Endothelial cell of umbilical vein (primary cell): Measurements from ENCODE around the gene RBMS2. TPM values are rescaled to one million over a fixed set of nuclear protein-coding genes. Genes with fewer than 3 reads are reported as not detected.
A peak's percentile ranks its signal among the peaks of the same experiment; 100 is the strongest.

ENCODE experiments used
- BruUV-seq: library from RNA; stranded (reverse); fragments of 400-500 nt; replicated peaks from 2 replicates; lab custom pipeline; 2021; lab: Mats Ljungman, UMichigan
- CTCF ChIA-PET: fragments of 300-600, 350-600 bp; sonication (Branson Sonifier 250); formaldehyde crosslinking; loops from one replicate; lab custom pipeline; 2021; ENCODE audit warnings: antibody characterized with exemption, inconsistent platforms; lab: Charles Lee
- POLR2A ChIA-PET: fragments of 300-600, 350-600 bp; sonication (Branson Sonifier 250); formaldehyde crosslinking; loops from one replicate; lab custom pipeline; 2021; ENCODE audit warnings: antibody characterized with exemption, inconsistent platforms; lab: Charles Lee
- DNase-seq: peaks from one replicate; pipeline ENCODE4 v3.0.0-alpha.2; 2011; ENCODE audit warnings: low read depth, low spot score
- FAIRE-seq: peaks from 2 replicates; lab custom pipeline; 2011; peaks lifted over from hg19 to GRCh38; lab: Jason Lieb, UNC
- H2AFZ ChIP-seq: 2 replicates; pipeline ENCODE4 v1.6.0; 2012; ENCODE audit warnings: low read depth, low read length, control low read depth, inconsistent platforms
- H3K27ac ChIP-seq: 2 replicates; pipeline ENCODE4 v1.5.1; 2011; ENCODE audit warnings: low read depth, mild to moderate bottlenecking, control low read depth, low read length, moderate library complexity; ENCODE audit not compliant: insufficient read depth
- H3K27me3 ChIP-seq, 2 experiments: 2 replicates each; pipeline versions ENCODE4 v1.6.0 to v1.6.1; 2011; ENCODE audit warnings: low read length in 2 of 2, mixed read lengths in 1 of 2; ENCODE audit not compliant: control insufficient read depth in 2 of 2, insufficient read depth in 2 of 2
- H3K36me3 ChIP-seq, 2 experiments: 2 replicates in 1 of 2; 3 replicates in 1 of 2; pipeline ENCODE4 v1.5.1; 2011; ENCODE audit warnings: low read length in 2 of 2, mild to moderate bottlenecking in 1 of 2, moderate library complexity in 1 of 2; ENCODE audit not compliant: control insufficient read depth in 2 of 2, insufficient read depth in 2 of 2; ENCODE audit errors: extremely low read depth in 1 of 2
- H3K4me1 ChIP-seq: 3 replicates; pipeline ENCODE4 v1.5.1; 2011; ENCODE audit warnings: mild to moderate bottlenecking, low read length; ENCODE audit not compliant: control insufficient read depth, insufficient read depth; ENCODE audit errors: extremely low read depth
- H3K4me2 ChIP-seq: 2 replicates; pipeline ENCODE4 v1.6.1; 2011; ENCODE audit warnings: low read length, control low read depth, mixed read lengths; ENCODE audit not compliant: insufficient read depth
- H3K4me3 ChIP-seq, 3 experiments: fragments of 200-600 bp in 1 of 3; sonication (generic), shearing (Covaris generic) in 1 of 3; replicated peaks in 1 of 3; 2 replicates each; pipeline ENCODE4 v1.5.1; 2011 to 2016; ENCODE audit warnings: control low read depth in 3 of 3, low read length in 3 of 3, mild to moderate bottlenecking in 2 of 3, inconsistent platforms in 1 of 3, low read depth in 1 of 3, moderate library complexity in 1 of 3; ENCODE audit not compliant: insufficient read depth in 1 of 3
- H3K79me2 ChIP-seq: 2 replicates; pipeline ENCODE4 v1.6.0; 2012; ENCODE audit warnings: low read length, inconsistent platforms; ENCODE audit not compliant: control insufficient read depth, insufficient read depth
- H3K9ac ChIP-seq: replicated peaks from 2 replicates; pipeline ENCODE3; 2011; ENCODE audit warnings: low read length, control low read depth; ENCODE audit not compliant: insufficient read depth; ENCODE audit errors: extremely low read depth
- H3K9me1 ChIP-seq: replicated peaks from 3 replicates; pipeline ENCODE4 v1.6.0; 2011; ENCODE audit warnings: mild to moderate bottlenecking, low read length; ENCODE audit not compliant: control insufficient read depth, insufficient read depth; ENCODE audit errors: extremely low read depth
- H3K9me3 ChIP-seq: replicated peaks from 2 replicates; pipeline ENCODE4 v1.5.1; 2012; ENCODE audit warnings: low read length, inconsistent platforms; ENCODE audit not compliant: control insufficient read depth, insufficient read depth
- H4K20me1 ChIP-seq: replicated peaks from 2 replicates; pipeline ENCODE3; 2011; ENCODE audit warnings: mild to moderate bottlenecking, low read length; ENCODE audit not compliant: control insufficient read depth, insufficient read depth; ENCODE audit errors: extremely low read depth
- EZH2 ChIP-seq: IDR thresholded peaks from 2 replicates; pipeline ENCODE4 v1.6.1; 2012; ENCODE audit warnings: borderline replicate concordance, low read depth, mild to moderate bottlenecking, moderate library complexity, low read length, inconsistent platforms; ENCODE audit not compliant: severe bottlenecking
- FOS ChIP-seq: IDR thresholded peaks from 2 replicates; pipeline ENCODE4 v1.6.1; 2011; ENCODE audit warnings: mild to moderate bottlenecking, low read length, moderate library complexity, borderline replicate concordance; ENCODE audit not compliant: insufficient read depth
- GATA2 ChIP-seq: IDR thresholded peaks from 2 replicates; pipeline ENCODE4 v1.7.0; 2011; ENCODE audit warnings: low read depth, mild to moderate bottlenecking, moderate library complexity, mixed read lengths, low read length; ENCODE audit not compliant: insufficient read length, insufficient read depth
- JUN ChIP-seq: IDR thresholded peaks from 2 replicates; pipeline ENCODE4 v1.6.1; 2011; ENCODE audit warnings: borderline replicate concordance, low read depth; ENCODE audit not compliant: insufficient read length, insufficient read depth
- MAX ChIP-seq: IDR thresholded peaks from 2 replicates; pipeline ENCODE4 v1.6.1; 2011; ENCODE audit not compliant: insufficient read depth, insufficient read length
- MYC ChIP-seq: IDR thresholded peaks from one replicate; pipeline ENCODE4 v1.6.1; 2011; ENCODE audit warnings: mild to moderate bottlenecking, low read depth, low read length
- POLR2A ChIP-seq: IDR thresholded peaks from 2 replicates; pipeline ENCODE4 v1.6.1; 2012; ENCODE audit warnings: low read depth, mild to moderate bottlenecking, control low read depth, low read length
- POLR2AphosphoS5 ChIP-seq: IDR thresholded peaks from 2 replicates; pipeline ENCODE4 v1.6.1; 2012; ENCODE audit warnings: low read depth, mild to moderate bottlenecking, control low read depth, low read length, moderate library complexity; ENCODE audit not compliant: insufficient read depth
- dilution Hi-C: fragments of 300-500 bp; cut with MboI; formaldehyde crosslinking; loops from one replicate; pipeline ENCODE4 v1.15.0; 2019; ENCODE audit warnings: low sequenced_read_pairs; ENCODE audit not compliant: extremely low pct_ligation_motif_present
- intact Hi-C: fragments of 100-400 bp; cut with micrococcal nuclease; formaldehyde crosslinking; loops from one replicate; pipeline ENCODE4 v1.10.0; 2022
- polyA plus RNA-seq, 4 experiments: library from polyadenylated mRNA; depleted of rRNA in 3 of 4; stranded (reverse) in 3 of 4; unstranded in 1 of 4; fragments of >200 nt; gene quantifications; 2 replicates each; pipeline versions ENCODE4 v1.2.1 to v1.2.3, GENCODE V29; 2011 to 2012; ENCODE audit warnings: missing spikeins in 1 of 4
- total RNA-seq: library from RNA; stranded (reverse); gene quantifications from 2 replicates; pipeline ENCODE4 v1.2.3, GENCODE V29; 2021
- TF ChIP-seq, protein P1 (sequence below), 2 donors: IDR thresholded peaks; 1 replicate in 1 of 2; 2 replicates in 1 of 2; pipeline ENCODE4 v1.5.1; 2011; ENCODE audit warnings: low read length in 2 of 2, mild to moderate bottlenecking in 2 of 2, moderate library complexity in 2 of 2, control low read depth in 1 of 2, inconsistent platforms in 1 of 2, low read depth in 1 of 2; ENCODE audit not compliant: insufficient read depth in 1 of 2; ENCODE audit errors: extremely low read depth in 1 of 2

Gene RBMS2
- total and polyA plus RNA-seq, 2 donors (not counting 3 experiments of a cell fraction or from before 2014, with no cell fraction given) = 66.8 to 103 TPM

DNA sequence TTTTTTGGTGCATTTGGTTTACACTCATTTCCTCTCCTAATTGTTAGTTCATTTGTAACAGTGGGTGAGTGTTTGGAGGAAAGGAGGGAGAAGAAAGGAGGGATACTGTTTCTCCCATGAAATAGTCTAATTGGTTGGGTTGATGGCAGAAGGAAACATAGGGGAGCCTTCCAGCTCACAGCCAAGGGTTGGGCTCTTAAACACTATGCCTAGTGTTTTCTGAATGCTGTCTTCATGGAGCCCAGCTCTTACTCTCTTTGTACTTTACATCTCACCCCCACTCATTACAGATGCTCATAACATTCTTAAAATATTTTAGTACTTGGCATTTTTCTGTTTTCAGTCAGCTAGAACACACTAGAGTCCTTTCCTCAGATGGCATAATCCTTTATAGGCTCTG, 70.3 kb downstream of the RBMS2 start:
- DNase-seq (no peak), FAIRE-seq (peak; percentile 49)
- H2AFZ ChIP-seq = no peak overlapping the region
- ChIA-PET CTCF (interaction anchor here (0.9 to 2.5 kb wide), 6 partner anchors 10 to 80 kb away, joined by 3 to 19 read pairs (median 9); no protein-coding TSS in a partner anchor), POLR2A (no interaction called here)
- dilution Hi-C loops = no loop called here
- H3K4me1 ChIP-seq = no peaks in the 10 kb centered on the region
- H4K20me1 ChIP-seq = no peaks in the 10 kb centered on the region
- no peak overlapping the region for H3K4me2 ChIP-seq
- no peaks in the 10 kb centered on the region for H3K9me1 ChIP-seq
- TF ChIP-seq JUN (no peak), POLR2AphosphoS5 (no peak), FOS (no peak), POLR2A (no peak), GATA2 (no peak)
- H3K79me2 ChIP-seq = no peaks in the 10 kb centered on the region
- intact Hi-C loops = no loop called here
- H3K9me3 ChIP-seq = no peaks in the 10 kb centered on the region
- no peaks in the 10 kb centered on the region for H3K27me3 ChIP-seq
- no peak overlapping the region for H3K4me3 ChIP-seq
- BruUV-seq = no TSS peak
- H3K9ac ChIP-seq = no peak overlapping the region
- no peak overlapping the region for H3K27ac ChIP-seq
- H3K36me3 ChIP-seq = peaks cover 11 to 34% of the 10 kb centered on the region in 2 experiments

DNA sequence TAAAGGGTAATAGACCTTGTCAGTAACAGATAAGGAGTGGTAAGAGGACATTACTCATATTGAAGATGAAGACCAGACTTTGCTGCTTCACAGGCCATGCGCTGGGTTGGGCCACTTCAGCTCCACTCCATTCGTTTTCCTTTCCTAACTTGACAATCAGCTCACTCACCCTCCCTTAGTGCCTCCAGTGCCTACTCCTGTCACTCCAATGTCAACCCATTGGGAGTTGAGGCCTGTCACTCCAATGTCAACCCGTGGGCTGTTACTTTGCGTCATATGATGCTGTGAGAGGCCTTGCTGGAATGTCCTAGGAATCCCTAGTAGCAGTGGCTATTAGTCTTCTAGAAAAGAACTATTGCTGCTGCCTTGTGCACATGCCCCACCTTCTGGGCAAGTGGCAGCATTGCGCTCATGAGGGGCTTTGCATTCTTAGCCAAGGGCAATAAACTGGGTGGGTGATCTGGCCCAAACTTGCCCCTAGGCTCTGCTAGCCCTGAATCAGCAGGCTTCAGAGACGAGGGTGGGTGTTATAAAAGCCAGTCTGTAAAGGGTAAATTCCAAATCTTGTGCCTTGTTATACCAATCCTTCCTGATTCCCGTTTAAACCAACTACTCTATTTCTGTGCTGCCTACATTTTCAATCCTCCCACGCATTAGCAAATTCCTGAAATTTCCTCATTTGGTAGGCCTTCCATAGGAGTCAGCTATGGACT, 72.4 kb downstream of the RBMS2 start:
- TF ChIP-seq GATA2 (no peak), MYC (no peak), EZH2 (no peak), JUN (no peak), MAX (no peak), FOS (no peak), POLR2A (peak; percentile 35)
- TF ChIP-seq, protein P1, sequence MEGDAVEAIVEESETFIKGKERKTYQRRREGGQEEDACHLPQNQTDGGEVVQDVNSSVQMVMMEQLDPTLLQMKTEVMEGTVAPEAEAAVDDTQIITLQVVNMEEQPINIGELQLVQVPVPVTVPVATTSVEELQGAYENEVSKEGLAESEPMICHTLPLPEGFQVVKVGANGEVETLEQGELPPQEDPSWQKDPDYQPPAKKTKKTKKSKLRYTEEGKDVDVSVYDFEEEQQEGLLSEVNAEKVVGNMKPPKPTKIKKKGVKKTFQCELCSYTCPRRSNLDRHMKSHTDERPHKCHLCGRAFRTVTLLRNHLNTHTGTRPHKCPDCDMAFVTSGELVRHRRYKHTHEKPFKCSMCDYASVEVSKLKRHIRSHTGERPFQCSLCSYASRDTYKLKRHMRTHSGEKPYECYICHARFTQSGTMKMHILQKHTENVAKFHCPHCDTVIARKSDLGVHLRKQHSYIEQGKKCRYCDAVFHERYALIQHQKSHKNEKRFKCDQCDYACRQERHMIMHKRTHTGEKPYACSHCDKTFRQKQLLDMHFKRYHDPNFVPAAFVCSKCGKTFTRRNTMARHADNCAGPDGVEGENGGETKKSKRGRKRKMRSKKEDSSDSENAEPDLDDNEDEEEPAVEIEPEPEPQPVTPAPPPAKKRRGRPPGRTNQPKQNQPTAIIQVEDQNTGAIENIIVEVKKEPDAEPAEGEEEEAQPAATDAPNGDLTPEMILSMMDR (IDR thresholded peaks at IDR 0.05; ENCODE audit: extremely low read depth in 1 of 2, insufficient read depth in 1 of 2, low read depth in 1 of 2, low read length in 2 of 2) = peak; percentile 83 to 87
- Histone ChIP-seq H3K27me3 (no peaks in the 10 kb centered on the region), H3K36me3 (peaks cover 10 to 29% of the 10 kb centered on the region in 2 experiments), H3K27ac (peak overlapping the region; percentile 3), H2AFZ (no peak overlapping the region), H3K79me2 (no peaks in the 10 kb centered on the region), H3K4me3 (no peak overlapping the region), H3K9me1 (no peaks in the 10 kb centered on the region), H4K20me1 (no peaks in the 10 kb centered on the region), H3K4me1 (no peaks in the 10 kb centered on the region), H3K9ac (no peak overlapping the region), H3K4me2 (no peak overlapping the region), H3K9me3 (no peaks in the 10 kb centered on the region)
- FAIRE-seq = peak; percentile 91
- POLR2A ChIA-PET = no interaction called here
- dilution Hi-C loops = no loop called here
- intact Hi-C loops = loop anchor here (1.0 to 2.0 kb wide), 3 partner anchors 21 to 98 kb away; no protein-coding TSS in a partner anchor
- no TSS peak for BruUV-seq
- CTCF ChIA-PET = interaction anchor here (0.6 to 4.7 kb wide), 16 partner anchors 10 to 92 kb away, joined by 3 to 52 read pairs (median 4); partner anchors contain the start of gene RBMS2
- peak; percentile 75 for DNase-seq
